ENCODE results near the gene ACOXL.

Gene ACOXL

DNA sequence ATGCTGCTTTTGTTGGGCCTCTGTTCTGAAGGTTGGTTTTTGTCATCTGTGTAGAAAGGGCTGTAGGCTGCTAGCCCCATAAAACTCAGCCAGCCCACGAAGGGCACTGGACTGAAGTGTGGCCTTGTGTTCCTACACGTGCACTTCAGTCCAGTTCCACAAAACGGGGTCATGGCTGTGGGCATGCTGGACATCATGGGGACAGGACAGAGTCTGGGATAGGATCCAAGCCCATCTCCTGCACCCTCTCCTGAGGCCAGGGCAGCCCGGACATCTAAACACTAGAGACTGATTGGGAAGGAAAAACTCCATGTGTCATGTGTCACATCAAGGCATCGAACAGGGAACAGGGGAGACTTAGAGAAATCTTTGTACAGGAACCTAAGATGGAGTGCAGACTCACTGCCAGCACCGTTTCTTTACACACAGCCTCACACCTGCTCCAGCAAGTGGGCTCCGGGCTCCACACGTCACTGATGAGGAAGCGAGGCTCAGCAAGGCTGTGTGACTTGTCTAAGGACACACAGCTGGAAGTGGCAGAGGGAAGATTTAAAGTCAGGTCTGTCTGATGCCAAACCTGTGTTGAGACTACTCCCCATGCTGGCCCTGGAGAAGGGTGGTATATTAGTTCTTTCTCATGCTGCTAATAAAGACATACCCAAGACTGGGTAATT, 313.5 kb downstream of the ACOXL start:
- no peak for DNase-seq

DNA sequence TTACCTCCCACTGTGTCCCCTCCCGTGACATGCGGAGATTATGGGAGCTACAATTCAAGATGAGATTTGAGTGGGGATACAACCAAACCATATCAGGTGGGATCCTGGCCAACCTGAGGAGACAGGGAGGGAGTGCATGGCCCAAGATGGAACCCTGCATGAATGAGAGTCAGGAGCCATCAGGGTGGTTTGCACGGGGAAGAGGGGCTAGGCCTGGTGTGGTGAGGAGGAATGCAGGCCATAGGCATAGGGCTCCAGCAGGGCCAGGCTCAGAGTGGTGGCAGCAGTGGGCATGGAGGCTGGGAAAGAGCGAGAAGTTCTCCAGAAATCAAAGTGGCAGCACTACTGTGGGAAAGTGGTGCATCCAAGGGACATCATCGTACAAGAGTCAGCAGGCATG, 314.3 kb downstream of the ACOXL start:
- DNase-seq = no peak

DNA sequence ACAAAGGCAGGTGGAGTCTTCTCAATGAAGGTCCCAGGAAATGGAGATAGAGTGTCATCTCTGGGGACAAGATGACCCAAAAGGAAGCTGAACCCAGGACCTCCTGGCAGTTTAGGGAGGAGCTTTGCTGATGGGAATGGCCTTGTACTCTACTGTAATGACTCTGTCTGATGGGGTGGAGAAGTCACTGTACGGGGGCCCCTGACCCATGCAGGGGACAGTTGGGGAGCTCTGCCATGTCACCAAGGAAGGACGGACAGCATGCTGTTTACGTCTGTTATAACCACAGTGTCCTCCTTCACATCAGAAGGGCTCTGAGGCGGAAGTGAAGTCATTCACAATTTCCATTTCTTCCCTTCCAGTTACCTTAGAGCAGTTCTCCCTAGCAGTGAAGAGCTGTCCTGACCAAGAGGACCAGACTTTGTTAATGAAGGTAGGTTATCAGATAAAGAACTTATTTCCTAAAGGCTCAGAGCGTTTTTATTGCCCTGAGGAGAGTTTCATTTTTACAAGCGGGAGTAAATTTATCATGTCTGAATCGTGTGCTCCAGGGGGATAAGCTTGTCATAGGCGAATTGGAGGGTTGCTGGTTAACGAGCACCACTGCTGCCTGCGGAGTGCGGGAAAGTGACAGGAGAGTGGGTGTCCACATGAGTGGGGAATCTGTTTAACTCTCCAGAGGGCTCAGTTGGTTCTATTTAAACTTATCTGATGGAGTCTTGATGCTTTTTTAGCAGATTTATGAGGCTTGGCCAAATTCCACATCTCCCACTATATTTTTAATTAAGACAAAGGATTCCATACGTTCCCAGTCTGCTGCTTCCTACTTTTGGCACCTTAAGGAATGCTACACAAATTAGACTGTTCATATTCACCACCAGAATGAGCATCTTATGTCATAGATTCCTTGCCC, 316.7 kb downstream of the ACOXL start:
- DNase-seq = no peak

DNA sequence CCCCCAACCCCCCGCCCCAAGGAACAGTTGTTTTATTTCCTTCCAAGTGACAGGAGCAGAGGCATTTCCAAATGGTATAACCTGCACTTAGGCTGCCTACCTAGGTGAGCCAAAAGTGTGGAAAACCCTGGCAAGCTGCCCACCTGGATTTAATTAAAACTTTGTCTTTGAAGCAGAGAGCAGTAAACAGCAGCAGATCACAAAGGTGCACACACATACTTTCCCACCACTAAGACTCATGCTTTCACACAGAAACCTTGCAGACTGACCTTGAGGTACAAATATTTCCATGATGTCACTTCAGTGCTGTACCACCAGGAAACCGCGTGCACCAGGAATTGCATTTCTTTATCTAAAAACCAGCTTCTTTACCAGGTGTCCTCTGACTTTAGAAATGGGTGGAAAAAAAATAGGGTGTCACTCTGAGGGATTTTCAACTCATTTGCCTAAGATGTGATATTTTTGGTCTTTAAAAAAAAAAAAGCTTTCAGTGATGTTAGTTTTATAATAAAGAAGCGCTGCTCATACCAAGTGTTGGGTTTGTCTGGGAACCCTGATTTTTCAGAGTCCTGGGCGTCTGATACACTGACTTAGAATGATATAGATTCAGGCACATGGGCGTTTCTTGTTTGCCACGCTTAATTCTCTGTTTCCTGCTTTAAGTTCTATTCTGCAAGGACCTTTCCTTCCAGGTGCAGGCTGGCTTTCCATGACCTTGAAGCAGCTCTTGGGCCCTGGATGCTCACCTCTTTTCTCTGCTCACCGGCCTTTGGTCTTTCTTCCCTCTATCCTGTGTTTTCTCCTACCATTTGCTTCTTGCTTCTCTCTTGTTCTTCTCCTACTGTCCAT, 317.6 kb downstream of the ACOXL start:
- no peak for DNase-seq

DNA sequence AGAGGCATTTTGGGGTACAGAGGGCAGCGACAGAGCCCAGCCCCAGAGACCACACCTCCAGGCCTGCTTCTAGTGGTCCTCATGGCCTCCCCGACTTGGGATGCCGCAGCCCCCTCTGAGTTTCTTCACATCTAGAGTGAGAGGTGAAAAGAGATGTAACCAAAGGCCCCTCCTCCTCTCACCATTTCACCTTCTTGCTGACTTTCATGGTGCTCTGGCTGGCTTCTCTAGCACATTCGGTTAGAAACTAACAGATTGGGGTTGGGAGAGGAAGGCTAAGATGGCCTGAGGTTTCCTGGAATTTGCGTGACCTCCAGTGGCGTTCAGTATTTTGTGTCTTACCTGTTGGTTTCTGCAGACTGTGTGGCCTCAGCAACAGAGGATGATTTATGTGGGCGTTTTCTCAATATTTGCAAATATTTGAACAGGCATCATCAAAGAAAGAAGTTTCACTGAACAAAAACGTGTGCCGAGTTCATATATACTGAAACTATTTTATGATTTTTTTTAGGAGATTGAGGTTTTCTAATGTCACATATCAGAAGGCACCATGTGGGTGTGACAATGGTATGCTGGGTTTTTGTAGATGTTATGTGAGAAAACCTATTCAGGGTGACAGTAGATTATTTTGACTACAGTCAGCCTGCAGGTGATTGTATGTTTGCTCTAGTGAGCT, 318.5 kb downstream of the ACOXL start:
- DNase-seq = no peak

DNA sequence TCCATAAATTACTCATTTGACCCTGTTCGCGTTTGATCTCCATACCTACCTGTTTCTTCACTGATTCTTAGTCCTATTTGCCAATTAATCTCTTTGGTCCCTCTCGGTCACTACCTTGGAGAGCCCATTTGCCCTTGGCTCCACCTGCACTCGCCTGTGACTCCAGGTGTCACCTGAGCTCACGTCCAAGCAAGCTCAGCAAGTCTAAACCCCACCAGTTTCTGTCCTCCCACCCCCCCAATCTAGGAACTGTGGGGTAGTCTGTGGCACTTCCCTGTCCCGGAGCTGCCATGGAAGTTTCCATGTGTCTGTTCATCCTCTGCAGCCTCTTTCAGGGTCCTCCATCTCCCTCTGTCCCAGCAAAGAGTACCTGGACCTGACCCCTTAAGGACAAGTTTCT, 320.2 kb downstream of the ACOXL start:
- DNase-seq = no peak

DNA sequence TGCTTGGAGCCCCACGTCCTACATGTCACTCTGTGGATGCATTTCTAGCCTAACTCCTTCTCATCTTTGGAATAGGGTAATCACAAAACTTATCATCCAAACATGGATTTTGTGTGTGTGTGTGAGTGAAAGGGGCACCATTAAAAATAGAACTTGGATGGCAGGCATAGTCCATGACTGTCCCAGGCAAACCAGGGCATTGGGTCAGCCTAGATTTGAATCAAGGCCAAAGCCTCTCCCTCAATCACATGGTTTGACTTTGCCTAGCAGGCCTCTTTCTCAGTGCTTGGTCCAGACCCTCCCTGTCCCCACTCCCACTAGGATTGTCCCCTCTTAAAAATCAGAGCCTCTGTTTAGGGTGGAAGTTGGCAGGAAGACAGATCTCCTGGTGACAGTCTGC, 320.9 kb downstream of the ACOXL start:
- no peak for DNase-seq

DNA sequence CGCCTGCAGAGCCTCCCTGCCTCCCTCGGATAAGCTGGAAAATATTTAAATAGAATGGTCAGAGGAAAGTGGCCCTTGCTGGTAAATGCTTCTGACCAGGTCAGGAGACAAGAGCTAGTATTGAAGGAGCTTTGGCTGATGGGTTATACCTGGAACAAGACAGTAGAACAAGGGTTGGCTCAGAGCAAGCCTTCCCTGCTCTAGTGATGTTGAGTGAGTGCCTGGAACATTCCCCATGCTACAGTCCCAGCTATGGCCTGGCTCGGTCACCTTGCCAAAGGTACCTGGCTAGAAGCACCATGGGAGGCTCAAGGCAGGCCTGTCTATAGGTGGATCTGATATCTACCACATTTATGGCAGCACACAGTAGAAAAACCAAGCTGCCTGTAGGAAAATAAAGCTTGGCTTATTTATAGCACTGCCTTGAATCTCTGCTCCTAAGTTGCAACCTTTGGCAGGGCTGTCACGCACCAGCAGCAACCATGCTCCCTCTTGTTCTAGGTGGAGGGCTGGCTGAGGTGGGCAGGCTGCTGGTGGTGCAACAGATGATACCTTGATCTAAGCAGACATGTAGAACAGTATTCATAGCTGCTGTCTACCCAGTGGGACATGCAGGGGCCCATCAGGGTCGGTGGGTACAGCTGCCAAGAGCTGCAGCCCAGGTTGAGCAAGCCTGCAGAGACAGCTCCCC, 321.6 kb downstream of the ACOXL start:
- DNase-seq = no peak

DNA sequence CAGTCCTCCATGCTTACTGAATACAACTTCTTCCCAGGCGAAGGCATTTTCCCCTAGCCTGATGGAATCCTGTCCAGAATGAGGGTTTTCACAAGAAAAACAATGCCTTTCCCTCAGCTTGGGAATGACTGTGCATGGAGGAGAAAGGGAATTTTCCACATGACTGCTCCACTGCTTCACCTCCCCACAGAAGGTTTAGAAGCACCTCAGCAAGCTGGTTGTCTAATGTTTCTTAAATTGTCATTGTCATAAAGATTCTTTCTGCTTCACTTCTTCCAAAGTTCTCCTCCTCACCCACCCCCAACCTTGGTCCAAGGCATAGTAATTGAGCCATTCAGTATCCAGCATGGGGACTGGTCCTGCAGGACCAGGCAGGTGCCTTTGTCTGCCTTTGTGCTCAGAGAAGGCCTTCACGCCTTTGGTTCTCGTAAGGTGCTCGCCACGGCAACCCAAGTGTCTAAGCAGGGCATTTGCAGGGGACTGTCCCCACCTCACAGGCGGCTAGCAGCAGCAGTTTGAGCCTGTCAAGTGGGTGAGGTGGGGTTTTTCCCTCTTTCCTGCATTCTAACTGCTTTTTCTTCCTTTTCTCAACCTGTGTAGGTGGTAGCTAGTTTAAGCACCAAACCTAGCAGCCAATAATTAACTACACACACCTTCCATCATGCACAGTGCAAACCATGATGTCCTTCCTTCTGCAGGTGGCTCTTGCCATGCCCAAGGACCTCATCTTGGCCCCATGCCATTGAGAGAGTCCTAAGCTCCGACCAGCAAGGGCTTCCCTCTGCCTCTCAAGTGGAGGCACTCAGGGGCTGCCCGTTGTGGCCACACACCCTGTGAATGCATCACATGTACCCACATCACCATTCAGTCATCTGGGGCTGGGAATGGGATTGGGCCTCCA, 322.7 kb downstream of the ACOXL start:
- DNase-seq = no peak

DNA sequence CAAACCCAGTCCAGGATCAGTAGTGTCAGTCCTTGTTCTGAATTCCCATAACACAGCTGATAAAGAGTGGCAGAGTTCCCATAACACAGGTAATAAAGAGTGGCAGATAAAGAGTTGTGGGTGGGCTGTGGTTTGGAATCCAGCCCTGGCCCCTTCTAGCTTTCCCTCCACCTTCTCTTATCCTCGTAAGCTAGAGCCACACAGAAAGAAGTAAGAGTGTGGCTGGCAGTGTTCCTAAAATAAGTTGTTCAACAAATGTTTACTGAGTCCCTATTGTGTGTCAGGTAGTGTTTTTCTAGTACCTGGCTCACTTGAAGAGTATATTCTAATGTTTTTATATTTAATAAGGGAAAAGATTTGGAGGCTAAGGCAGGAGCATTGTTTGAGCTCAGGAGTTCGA, 323.4 kb downstream of the ACOXL start:
- DNase-seq = no peak

DNA sequence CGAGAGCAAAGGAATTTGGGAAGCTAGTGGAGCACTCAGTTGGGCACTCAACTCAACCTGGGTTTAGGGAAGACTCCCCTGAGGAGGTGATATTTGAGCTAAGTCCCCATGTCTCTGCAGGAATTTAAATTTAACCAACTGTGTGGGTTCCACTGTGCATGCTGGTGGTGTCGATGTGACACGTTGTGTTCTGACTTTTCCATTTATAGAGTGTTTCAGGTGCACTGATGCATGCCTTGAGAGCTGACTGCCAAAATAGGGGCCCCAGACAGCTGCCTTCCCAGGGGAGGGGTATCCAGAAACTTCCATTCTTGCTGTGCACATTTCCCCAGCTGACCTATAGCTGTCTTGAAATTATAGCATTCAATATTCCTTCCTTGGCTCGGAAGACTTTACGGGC, 324.7 kb downstream of the ACOXL start:
- DNase-seq = no peak

DNA sequence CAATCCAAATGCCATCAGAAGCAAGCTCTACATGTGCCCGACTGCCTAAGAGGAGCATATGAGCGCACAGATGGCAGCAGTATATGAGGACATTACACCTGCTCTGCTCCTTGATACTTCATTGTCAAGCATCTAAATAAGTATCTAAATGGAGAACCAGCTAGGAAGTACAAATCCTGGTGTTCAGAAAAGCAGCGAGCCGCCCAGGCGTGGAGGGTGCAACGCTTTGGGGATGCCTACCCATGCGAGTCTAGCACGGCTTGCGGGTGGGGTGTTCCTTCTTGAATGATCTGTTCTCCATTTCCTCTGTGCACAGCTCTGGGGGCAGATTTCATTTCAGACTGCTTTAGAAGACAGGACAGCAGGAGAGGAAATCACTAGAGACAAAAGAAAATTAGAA, 325.3 kb downstream of the ACOXL start:
- no peak for DNase-seq

DNA sequence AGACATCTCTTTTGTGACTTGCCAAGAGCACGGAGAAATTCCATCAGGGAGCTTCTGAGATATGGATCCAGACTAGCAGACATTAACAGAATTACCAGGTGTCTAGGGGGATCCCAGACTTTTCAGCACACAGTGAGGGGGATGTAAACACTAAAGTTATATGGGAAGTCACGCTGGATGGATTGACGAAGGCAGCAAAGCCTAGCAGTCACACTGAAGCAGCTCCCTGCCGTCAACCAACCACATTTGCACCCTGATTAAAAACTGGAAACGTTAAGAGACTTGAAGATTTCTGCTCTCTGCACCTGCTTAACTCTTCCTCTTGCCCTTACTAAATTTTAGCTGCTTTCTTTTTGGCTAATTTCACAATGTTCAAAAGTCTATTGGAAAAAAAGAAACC, 325.9 kb downstream of the ACOXL start:
- DNase-seq = no peak

DNA sequence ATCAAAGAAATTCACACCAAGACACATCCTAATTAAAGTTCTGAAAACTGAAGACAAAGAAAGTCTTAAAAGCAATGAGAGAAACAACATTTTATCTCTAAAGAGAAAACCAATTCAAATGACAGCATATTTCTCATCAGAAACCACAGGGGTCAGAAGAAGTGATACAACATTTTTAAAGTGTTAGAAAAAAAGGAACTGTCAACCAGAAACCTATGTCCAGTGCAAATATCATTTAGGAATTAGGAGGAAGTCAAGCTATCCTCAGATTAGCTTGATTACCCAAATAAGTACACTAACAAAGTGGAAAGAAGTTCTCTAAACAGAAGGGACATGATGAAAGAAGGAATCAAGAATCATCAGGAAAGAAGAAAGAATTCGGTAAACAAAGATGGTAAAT, 328.8 kb downstream of the ACOXL start:
- DNase-seq = no peak

DNA sequence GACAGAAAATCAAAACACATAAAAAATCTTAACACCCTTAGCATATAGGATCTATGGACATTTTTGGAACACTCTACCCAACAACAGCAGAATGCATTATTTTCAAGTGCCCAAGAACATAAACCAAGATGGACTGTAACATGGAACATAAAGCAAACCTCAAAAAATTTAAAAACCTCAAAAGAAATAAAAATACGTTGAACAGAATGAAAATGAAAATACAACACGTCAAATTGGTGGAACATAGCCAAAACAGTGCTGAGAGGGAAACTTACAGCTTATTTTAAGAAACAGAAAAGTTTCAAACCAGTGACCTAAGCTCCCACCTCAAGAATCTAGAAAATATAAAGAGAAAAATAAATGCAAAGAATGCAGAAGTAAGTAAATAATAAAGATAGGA, 330.0 kb downstream of the ACOXL start:
- DNase-seq = no peak

DNA sequence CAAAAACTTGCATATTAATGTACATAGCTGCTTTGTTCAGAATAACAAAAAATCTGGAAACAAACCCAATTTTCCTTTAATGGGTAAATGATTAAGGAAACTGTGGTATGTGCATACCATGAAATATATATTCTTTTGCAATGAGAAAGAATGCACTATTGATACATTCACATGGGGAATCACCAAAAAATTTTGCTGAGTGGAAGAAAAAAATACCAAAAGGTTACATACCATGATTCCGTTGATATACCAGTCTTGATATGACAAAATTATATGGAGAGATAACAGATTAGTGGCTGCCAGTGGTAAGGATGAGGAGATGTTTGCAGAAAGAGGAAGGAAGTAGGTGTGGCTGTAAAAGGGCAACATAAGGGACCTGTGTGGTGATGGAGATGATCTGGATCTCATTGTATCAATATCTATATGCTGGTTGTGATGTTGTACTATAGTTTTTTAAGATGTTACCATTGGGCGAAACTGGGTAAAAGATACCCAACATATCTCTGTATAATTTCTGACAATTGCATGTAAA, 333.8 kb downstream of the ACOXL start:
- no peak for DNase-seq

DNA sequence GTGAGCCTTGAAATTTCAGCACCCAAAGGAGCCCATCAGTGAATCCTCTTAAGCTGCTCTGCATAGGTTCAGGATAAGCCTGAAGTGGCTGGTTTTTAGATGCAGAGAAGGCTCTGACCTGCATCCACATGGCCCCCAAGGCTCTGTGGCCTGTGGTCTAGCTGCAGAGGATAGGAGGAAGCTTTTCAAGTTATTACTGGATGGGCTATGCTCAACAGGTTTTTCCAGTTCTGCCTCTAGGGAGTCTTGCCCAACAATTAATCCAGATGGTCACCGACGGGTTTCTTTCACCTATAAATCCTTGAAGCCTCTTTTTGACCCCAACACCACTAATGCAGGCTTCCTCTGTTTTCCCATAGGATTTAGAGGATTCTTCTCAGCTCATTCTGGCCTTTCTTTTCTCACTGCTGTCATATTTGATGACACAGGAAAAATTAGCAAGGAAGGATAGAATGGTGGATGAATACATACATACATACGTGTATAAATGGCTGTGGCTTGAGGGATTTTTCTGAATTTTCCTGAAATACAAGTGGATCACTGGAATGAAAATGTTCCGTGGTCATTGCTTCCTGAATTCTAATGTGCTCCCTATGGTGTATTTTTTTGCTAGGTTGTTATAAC, 336.2 kb downstream of the ACOXL start:
- no peak for DNase-seq

DNA sequence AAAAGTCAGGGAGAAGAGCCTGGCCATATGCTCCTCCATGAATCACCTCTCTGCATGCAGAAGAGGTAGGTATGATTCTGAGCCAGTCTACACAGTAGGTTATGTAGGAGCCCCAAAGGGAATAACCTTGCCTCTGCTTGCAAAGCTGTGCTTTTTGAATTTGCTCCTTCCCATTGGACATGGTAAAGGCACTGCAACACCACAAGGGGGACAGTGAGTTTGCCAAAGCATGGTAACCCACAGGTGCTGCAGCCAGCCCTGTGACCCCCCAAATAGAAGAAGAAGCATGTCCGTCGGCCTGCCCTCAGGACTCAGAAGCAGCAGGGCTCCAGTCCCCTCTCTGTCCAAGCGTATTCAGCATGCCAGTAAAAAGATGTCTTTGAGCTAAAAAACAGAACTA, 337.3 kb downstream of the ACOXL start:
- DNase-seq = no peak

DNA sequence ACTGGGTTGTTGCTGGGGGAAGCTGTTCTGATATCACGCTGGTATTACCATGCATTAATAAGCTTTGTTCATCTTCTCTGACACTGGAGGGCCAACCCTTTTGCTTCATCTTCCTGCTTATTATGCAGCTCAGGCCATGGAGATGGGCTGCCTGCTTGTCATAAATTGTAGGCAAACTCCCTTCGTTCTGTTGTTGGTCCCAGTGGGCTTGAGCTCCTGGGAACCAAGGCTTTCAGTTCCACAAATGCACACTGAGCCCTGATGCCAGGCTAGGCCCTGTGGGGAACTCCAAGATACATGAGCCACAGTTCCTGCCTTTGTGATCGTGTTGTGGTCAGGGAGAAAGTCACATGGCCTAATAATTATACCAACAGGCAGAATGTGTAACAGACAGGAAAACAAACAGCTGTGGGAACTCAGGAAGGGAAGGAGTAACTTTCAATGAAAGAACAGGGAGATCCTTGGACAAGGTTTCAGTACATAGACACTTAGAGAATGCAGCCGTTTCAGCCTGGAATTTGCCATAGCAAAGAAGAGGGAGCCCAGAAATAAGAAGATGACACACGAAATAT, 339.3 kb downstream of the ACOXL start:
- DNase-seq = no peak

DNA sequence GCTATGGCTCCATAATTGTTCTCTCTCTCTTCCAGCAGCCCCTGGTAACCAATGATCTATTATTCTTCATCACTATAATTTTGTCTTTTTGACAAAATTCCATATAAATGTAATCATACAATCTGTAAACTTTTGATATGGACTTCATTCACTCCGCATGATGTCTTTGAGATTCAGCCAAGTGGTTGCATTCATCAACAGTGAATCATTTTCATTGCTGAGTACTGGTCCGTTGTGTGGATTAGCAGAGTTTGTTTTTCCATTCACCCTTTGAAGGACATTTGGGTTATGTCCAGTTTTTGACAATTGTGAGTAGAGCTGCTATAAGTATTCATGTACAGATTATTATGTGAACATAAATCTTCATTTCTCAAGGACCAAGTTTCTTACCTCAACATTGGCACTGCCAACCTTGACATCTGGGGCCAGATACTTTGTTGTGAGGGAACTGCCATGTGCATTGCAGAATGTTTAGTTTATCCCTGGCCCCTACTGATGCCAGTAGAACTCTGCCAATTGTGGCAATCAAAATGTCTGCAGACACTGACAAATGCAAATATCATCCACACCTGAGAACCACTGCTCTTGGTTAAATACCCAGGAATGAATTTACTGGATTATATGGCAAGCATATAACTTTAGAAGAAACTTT, 340.0 kb downstream of the ACOXL start:
- DNase-seq = no peak
